ENCODE data around the gene PLVAP.

Gene PLVAP

DNA sequence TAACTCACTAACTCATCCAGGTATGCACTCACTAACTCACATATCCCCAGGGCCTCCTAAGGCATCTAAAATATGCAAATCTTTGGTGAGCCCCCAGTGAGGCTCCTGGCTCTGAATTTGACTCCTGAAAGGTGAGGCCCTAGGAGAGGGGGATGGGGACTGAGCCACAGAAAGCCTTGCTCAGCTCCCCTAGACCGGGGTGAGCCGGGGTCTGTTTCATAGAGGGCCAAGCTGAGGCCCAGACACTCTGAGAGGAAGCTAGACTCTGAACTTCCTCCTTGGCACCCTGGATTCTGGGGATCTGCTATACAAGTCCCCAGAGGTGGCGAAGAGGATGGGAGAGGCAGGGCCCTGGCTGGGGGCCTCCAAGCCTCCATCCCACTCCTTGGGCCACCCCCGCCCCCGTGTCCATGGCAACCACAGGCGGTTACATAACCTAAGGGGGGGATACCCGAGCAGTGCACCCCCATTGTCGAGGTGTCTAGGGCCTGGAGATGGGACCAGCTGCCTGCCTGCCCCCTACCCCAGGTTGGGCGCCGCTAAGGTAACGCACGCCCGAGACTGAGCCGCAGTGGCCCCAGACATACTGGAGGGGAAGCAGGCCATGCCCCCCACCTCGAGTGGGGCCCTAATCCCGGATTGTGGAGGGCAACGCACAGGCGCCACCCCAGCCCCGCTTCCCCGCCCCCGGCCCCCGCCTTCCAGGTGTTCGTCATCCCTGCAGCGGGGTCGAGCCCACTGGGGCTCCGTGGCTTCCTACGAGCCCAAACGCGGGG lies 74.6 kb downstream of the PLVAP start:
- Histone ChIP-seq H3K4me1 (ENCODE audit: control insufficient read depth, insufficient read depth, low read length, poor library complexity, severe bottlenecking) (peaks cover 31% of the 10 kb centered on the region), H3K4me3 (ENCODE audit: insufficient read depth, low read depth, low read length, poor library complexity, severe bottlenecking) (peak overlapping the region; percentile 95)
- no peak for DNase-seq

More for the DNA sequence above, 74.6 kb downstream of the PLVAP start:
- H3K27ac ChIP-seq (ENCODE audit: insufficient read depth, low read length, poor library complexity, severe bottlenecking) = peak overlapping the region; percentile 74
- no peaks in the 10 kb centered on the region for H3K9me3 ChIP-seq (ENCODE audit: control insufficient read depth, low read length)
- H3K27me3 ChIP-seq (replicated peaks; ENCODE audit: control insufficient read depth, insufficient read depth, low read length, poor library complexity, severe bottlenecking) = no peaks in the 10 kb centered on the region
- H3K36me3 ChIP-seq (ENCODE audit: control insufficient read depth, insufficient read depth, low read length) = no peaks in the 10 kb centered on the region
